Right atrium auricular region (tissue), 2 donors: ENCODE measurements around the gene RAB6B. TPM values are rescaled to one million over a fixed set of nuclear protein-coding genes. Genes with fewer than 3 reads are reported as not detected.

Experiments
- DNase-seq: peaks from one replicate; pipeline ENCODE4 v3.0.0-alpha.2; 2019; ENCODE audit warnings: low spot score
- H3K27ac ChIP-seq, 2 donors: fragments of 200-600 bp; sonication (generic); 1 replicate in 1 of 2; 2 replicates in 1 of 2; pipeline ENCODE4 v1.5.1; 2016 to 2019
- H3K27me3 ChIP-seq, 2 donors: fragments of 200-600 bp; sonication (generic); one replicate each; pipeline versions ENCODE4 v1.5.1 to v1.6.0; 2017 to 2019
- H3K36me3 ChIP-seq: fragments of 200-600 bp; sonication (generic); one replicate; pipeline ENCODE4 v1.5.1; 2016
- H3K4me1 ChIP-seq, 2 donors: fragments of 200-600 bp; sonication (generic); one replicate each; pipeline versions ENCODE4 v1.5.1 to v1.6.0; 2017 to 2019
- H3K4me3 ChIP-seq, 2 donors: fragments of 200-600 bp; sonication (generic); 1 replicate in 1 of 2; 2 replicates in 1 of 2; pipeline ENCODE4 v1.5.1; 2017 to 2019; ENCODE audit warnings: mild to moderate bottlenecking in 1 of 2, moderate library complexity in 1 of 2
- H3K9me3 ChIP-seq, 2 donors: fragments of 200-600 bp; sonication (generic); one replicate each; pipeline ENCODE4 v1.5.1; 2019
- CTCF ChIP-seq, 2 donors: fragments of 200-600 bp; sonication (generic); IDR thresholded peaks; one replicate each; pipeline ENCODE4 v1.5.1; 2019; ENCODE audit warnings: antibody characterized with exemption in 2 of 2
- total RNA-seq, 2 donors: library from RNA; depleted of rRNA; stranded (reverse); fragments of >200 nt; gene quantifications; one replicate each; pipeline ENCODE4 v1.1.0, GENCODE V29; 2016

Gene RAB6B
- total RNA-seq, 2 donors from 2014 or later, result 9.5 to 11.5 TPM

- no peak overlapping the region for H3K4me3 ChIP-seq
- peaks cover 0 to 15% of the 10 kb centered on the region in 2 donors for H3K4me1 ChIP-seq
- peaks cover 0 to 11% of the 10 kb centered on the region in 2 donors for H3K9me3 ChIP-seq
- H3K36me3 ChIP-seq, result no peaks in the 10 kb centered on the region
- H3K27ac ChIP-seq, result no peak overlapping the region
- DNase-seq, result no peak
- TF ChIP-seq CTCF (IDR thresholded peaks at IDR 0.05), result no peak
- no peaks in the 10 kb centered on the region for H3K27me3 ChIP-seq
These were observed 14.2 kb downstream of the RAB6B start for GRCh38 chr3:133881492-133881891.

- no peak overlapping the region for H3K4me3 ChIP-seq
- no peaks in the 10 kb centered on the region for H3K36me3 ChIP-seq
- H3K9me3 ChIP-seq, result peaks cover 0 to 11% of the 10 kb centered on the region in 2 donors
- H3K4me1 ChIP-seq, result peaks cover 0 to 15% of the 10 kb centered on the region in 2 donors
- H3K27ac ChIP-seq, result no peak overlapping the region
- no peaks in the 10 kb centered on the region for H3K27me3 ChIP-seq
- no peak for TF ChIP-seq CTCF (IDR thresholded peaks at IDR 0.05)
- DNase-seq, result no peak
These were observed 14.7 kb downstream of the RAB6B start for GRCh38 chr3:133880886-133881455.

GRCh38 chr3:133880287-133880686 lies 15.4 kb downstream of the RAB6B start:
- Histone ChIP-seq H3K36me3 (no peaks in the 10 kb centered on the region), H3K4me1 (peaks cover 0 to 15% of the 10 kb centered on the region in 2 donors), H3K27me3 (no peaks in the 10 kb centered on the region)

GRCh38 chr3:133878518-133878917 lies 17.2 kb downstream of the RAB6B start:
- H3K27me3 ChIP-seq, result no peaks in the 10 kb centered on the region
- H3K36me3 ChIP-seq, result no peaks in the 10 kb centered on the region
- no peak overlapping the region for H3K27ac ChIP-seq
- H3K9me3 ChIP-seq, result peaks cover 0 to 11% of the 10 kb centered on the region in 2 donors
- peaks cover 0 to 6% of the 10 kb centered on the region in 2 donors for H3K4me1 ChIP-seq
- no peak overlapping the region for H3K4me3 ChIP-seq
- no peak for DNase-seq
- no peak for TF ChIP-seq CTCF (IDR thresholded peaks at IDR 0.05)

More at GRCh38 chr3:133880287-133880686, 15.4 kb downstream of the RAB6B start:
- no peak for TF ChIP-seq CTCF (IDR thresholded peaks at IDR 0.05)
- no peak for DNase-seq
- Histone ChIP-seq H3K9me3 (peaks cover 0 to 11% of the 10 kb centered on the region in 2 donors), H3K4me3 (no peak overlapping the region), H3K27ac (no peak overlapping the region)

GRCh38 chr3:133877221-133877620 lies 18.5 kb downstream of the RAB6B start:
- H3K27me3 ChIP-seq, result no peaks in the 10 kb centered on the region
- H3K4me3 ChIP-seq, result no peak overlapping the region
- no peaks in the 10 kb centered on the region for H3K36me3 ChIP-seq
- no peak overlapping the region for H3K27ac ChIP-seq
- peaks cover 0 to 11% of the 10 kb centered on the region in 2 donors for H3K9me3 ChIP-seq
- no peak for DNase-seq
- TF ChIP-seq CTCF (IDR thresholded peaks at IDR 0.05), result no peak
- H3K4me1 ChIP-seq, result no peaks in the 10 kb centered on the region
